ENCODE measurements around the gene UQCRC2.

The UQCRC2 gene

DNA sequence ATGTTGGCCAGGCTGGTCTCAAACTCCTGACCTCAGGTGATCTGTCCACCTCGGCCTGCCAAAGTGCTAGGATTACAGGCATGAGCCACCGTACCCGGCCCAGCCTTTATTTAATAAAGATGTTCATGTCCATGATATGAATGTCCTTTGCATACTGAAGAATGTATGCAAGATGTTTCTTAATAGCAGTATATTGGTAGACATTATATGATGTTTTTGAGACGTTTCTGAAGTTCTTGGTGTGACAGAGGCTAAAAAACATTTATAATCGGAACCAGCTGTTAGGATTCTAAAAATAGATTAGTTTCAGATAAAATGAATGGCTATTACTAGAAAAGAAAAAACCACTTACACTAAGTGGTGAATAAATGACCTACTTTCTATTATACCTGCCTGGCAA, 36.0 kb downstream of the UQCRC2 start:
- TF ChIP-seq, protein P1, sequence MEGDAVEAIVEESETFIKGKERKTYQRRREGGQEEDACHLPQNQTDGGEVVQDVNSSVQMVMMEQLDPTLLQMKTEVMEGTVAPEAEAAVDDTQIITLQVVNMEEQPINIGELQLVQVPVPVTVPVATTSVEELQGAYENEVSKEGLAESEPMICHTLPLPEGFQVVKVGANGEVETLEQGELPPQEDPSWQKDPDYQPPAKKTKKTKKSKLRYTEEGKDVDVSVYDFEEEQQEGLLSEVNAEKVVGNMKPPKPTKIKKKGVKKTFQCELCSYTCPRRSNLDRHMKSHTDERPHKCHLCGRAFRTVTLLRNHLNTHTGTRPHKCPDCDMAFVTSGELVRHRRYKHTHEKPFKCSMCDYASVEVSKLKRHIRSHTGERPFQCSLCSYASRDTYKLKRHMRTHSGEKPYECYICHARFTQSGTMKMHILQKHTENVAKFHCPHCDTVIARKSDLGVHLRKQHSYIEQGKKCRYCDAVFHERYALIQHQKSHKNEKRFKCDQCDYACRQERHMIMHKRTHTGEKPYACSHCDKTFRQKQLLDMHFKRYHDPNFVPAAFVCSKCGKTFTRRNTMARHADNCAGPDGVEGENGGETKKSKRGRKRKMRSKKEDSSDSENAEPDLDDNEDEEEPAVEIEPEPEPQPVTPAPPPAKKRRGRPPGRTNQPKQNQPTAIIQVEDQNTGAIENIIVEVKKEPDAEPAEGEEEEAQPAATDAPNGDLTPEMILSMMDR (IDR thresholded peaks at IDR 0.05): no peak

DNA sequence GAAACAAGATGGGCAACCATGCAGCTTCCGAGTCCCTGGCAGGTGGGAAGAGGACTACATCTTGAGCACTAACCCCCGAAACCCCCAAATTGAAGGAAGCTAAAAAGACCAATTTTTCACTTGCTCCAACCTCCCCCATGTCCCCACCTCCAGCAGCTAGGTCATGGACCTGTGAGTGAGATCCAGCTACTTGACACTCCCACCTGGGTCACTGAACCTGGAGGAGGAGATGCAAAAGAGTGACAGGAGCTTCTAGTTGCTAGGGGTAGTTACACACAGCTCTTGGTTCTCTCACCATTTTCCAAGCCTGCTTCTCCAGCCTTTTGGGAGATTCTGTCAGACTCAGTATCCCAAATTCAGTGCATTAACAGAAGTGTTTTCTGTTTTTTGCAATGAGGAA, 36.6 kb downstream of the UQCRC2 start:
- TF ChIP-seq, protein P1 (IDR thresholded peaks at IDR 0.05): no peak

DNA sequence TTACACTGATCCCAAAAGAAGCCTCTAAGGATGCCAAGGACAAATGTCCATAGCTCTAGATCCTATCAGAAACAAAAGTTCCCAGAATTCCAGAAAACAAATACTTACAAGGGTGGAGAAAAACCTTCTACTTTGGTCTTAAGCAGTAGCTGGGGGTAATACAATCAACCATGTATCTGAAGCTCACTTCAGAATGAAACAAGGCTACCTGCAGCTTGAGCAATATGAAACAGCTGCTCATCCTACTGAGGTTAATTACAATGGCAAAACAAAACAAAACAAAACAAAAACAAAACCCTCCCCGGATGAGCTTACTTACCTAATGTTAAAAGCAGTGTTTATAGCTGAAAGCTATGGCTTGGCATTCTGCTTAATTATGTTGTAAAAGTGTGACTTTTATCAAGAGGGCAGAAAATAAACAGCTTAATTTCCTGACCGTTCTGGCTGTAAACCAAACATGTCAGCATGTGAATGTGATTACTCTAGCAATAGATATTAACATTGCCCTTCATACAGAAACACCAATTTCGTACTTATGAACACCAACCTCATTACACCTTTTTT, 37.3 kb downstream of the UQCRC2 start:
- TF ChIP-seq, protein P1 (IDR thresholded peaks at IDR 0.05): no peak

DNA sequence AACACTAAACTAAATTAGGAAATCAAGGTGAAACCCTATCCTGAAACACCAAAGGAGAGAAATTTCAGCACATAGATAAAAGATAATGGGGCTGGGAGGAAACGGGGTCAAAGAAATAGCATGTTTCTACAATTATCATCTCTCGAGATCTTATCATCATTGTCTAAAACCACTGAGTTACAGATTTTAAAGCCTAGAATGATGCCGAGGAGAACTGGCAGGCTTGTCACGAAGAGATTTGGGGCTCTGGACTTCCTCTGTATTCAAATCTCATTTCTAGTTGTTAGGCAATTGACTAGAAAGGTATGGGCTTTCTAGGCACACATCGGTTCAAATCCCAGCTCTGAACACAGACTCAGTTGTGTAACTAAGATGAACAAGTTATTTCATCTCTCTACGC, 38.5 kb downstream of the UQCRC2 start:
- TF ChIP-seq, protein P1 (IDR thresholded peaks at IDR 0.05): no peak

DNA sequence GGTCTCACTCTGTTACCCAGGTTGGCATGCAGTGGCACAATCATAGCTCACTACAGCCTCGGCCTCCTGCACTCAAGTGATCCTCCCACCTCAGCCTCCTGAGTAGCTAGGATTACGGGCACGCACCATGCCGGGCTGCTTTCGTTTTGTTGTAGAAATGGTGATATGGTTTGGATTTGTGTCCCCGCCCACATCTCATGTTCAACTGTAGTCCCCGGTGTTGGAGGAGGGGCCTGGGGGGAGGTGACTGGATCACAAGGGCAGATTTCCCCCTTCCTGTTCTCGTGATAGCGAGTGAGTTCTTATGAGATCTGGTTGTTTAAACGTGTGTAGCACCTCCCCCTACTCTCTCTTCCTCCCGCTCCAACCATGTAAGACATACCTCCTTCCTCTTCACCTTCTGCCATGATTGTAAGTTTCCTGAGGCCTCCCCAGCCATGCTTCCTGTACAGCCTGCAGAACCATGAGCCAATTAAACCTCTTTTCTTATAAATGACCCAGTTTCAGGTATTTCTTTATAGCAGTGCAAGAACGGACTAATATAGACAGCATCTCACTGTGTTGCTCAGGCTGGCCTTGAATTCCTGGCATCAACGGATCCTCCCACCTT, 41.8 kb downstream of the UQCRC2 start:
- TF ChIP-seq, protein P1 (IDR thresholded peaks at IDR 0.05): no peak

DNA sequence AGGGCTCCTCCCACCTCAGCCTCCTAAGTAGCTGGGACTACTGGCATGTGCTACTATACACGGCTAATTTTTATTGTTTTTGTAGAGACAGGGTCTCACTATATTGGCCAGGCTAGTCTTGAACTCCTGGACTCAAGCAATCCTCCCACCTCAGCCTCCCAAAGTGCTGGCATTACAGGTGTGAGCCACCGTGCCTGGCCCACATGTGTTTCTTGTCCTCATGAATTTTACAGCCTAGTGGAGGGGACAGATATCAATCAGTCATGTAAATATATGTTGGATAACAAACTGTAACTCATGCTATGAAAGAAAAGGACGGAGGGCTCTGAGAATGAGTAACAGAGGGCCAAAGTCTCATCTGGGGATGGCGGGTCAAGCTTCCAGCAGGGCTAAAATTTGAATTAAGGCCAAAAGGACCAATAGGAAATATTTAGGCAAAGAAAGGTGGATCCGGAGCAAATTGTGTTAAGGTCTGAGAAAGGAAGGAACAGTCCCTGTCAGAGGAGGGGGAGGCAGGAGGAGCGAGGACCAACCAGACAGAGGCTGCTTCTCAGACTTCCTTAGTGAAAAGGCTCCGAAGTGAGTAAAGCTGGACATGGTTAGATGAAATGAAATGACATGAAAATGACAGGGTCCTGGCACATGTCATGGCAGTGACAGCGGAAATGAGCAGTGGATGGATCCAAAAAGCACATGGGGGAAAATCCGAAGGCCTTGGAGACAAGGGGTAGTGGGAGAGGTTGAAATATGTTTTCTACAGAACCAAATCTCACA, 43.9 kb downstream of the UQCRC2 start:
- TF ChIP-seq, protein P1 (IDR thresholded peaks at IDR 0.05): no peak

DNA sequence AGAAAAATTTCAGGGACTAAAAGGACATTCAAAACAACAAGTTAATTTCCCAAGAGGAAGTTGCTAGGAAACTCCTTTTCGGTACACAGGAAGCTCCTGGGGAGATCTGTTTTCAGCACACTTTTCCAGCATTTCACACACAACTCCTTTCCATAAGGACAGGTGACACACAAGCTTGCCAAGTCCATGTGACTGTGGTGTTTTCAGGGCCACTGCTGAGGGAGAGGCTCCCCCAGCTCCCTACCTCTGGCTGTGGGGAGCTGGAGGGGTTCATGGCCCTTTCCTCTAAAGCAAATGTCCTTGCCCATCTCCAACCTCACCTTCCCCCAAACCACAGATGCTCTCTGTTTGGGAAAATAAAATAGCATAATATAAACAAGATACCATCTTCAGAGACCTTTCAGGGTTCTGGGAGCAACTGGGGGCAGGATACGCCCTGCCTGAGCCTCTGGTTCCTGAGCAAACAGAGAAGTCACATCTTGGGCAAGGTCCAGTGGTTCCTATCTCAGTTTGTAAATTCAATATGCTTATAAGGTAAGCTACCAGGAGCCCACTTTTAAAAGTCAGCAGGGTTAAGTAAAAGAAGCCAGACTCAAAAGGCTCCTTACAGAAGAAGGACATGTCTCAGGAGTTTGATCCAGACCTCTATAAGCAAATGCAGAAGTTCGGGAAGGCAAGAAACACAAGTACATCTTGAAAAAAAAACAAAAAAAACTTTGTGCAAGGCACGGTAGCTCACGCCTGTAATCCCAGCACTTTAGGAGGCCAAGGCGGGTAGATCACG, 44.7 kb downstream of the UQCRC2 start:
- TF ChIP-seq, protein P1 (IDR thresholded peaks at IDR 0.05): no peak
